ENCODE data around the gene AXIN2.

- TF ChIP-seq ZNF140 (tag by site-specific recombination; IDR thresholded peaks at IDR 0.05) (no peak), ZSCAN5A (tag by site-specific recombination; IDR thresholded peaks at IDR 0.05) (no peak), ZNF121 (tag by site-specific recombination; IDR thresholded peaks at IDR 0.05) (no peak), REST (tag by site-specific recombination; IDR thresholded peaks at IDR 0.05) (no peak), GLI4 (tag by site-specific recombination; IDR thresholded peaks at IDR 0.05) (no peak), GFI1B (tag by site-specific recombination; IDR thresholded peaks at IDR 0.05) (no peak), CTCF (tag by site-specific recombination; IDR thresholded peaks at IDR 0.05) (no peak)
Measured at GRCh38 chr17:65488665-65489064, 72.8 kb downstream of the AXIN2 start.
